ENCODE data around the gene HHAT.
"Not testable (repeated sequence)": the region's sequence is repeated elsewhere in the genome, so short reads cannot be mapped to it uniquely, and the experiment has no call there.

The HHAT gene

GRCh38 chr1:210653771-210654170 is 325.1 kb downstream of the HHAT start:
- no peak for DNase-seq

DNA sequence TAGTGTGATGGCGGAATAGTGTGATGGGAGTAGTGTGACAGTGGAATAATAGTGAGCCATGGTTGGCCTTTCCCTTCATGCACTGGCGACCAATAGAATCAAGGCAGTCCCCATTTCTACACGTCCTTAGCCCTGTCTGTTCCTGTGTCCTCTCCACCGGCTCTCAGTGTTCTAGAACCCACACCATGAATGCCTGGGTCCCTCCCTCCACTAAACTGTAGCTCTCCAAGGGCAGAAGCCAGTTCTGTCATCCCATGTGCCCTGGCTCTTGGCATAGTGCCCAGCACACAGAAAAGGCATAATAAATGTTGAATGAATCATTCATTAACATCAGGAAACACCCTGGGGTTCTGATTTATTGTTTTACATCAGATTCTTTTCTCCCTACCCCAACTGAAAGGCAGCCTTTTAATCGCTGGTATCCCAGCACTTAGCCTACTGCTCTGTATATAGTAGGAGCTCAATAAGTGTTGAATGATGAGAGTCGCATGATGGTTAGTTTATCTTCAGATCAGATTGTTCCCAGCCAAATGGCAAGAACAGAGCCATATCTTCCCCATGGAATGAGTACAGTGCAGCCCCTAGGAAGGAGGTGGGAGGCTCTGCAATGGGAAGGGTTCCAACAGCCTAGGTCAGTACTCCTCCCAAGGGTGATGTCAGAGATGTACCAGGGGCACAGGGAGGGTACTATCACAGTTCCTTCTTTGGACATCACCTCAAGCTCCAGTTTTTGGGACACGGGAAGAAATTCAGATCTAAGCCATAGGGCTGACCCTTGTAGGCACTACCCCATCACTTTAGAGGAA is 325.7 kb downstream of the HHAT start:
- no peak for DNase-seq

DNA sequence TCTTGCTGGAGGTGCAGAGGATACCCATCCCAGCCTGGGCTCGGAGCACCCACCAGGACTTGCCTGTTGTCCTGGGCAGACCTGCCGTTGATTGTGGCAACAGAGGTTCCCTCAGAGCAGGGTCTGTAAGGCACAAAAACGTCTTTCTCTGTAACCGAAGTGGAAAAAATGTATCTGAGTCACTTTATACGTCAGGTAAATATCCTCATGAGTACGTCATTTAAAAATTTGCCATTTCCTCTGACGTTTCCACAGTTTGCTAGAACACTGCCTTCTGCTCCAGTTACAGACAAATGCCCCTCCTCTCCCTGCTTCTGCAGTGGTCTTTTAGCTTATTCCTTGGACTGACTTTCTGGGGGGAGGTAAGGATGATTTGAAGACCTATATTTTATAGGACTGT is 326.8 kb downstream of the HHAT start:
- DNase-seq = no peak

DNA sequence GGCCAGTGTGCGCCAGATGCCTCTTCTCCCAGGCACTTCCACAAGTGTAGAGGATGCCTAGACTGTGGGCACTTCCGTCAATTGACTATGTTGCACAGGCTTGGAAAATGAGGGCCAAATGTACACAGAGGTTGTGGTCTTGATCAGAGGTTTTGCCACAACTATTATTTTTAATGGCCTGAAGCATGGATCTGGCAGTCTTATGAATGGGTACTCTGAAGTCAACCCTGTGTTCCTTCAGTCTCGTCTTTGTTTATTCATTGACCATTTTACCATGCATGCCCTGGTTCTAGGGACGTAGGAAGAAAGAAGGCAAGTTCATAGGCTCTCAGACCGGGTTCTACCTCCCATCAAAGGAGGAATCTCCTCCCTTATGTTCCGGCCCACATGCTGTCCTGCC is 329.1 kb downstream of the HHAT start:
- DNase-seq = no peak

- DNase-seq = not testable (repeated sequence)
Measured at GRCh38 chr1:210661520-210661919, 332.8 kb downstream of the HHAT start.

DNA sequence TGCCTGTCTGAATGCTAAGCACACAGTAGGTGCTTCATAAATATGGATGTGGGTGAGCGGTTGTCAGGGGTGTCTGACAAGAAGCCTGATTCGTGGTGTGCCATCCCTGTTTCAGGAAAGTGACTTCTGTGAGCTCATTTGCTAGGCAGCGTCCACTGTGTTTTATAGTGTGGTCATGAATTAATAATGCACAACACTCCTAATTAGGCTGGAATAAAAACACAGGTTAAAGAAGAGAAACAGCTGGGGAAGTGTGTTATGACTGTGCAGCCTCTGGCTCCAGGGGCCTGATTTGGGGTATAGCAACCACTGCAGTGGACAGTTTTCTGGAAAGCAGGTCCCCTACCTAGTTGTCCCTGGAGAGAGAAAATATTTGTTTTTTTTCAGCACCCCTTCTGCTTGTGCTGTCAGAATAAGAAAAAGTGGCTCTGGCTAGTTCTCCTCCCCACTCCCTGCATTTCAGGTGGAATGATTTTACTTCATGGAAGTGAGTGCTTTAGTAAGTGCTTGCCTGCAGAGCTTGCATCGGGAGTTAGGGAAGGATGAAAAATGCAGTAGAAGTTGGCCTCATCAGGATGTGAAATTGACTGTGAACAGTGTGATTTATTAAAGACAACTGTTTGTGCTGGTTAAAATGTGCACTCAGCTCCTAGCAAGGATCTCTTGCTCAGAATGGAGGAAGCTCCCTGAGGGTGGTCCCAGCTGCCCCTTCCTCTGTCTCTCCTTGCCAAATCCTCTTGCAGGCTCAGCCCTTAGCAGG is 333.8 kb downstream of the HHAT start:
- no peak for DNase-seq

- DNase-seq = no peak
Measured at GRCh38 chr1:210663730-210664573, 335.2 kb downstream of the HHAT start.

DNA sequence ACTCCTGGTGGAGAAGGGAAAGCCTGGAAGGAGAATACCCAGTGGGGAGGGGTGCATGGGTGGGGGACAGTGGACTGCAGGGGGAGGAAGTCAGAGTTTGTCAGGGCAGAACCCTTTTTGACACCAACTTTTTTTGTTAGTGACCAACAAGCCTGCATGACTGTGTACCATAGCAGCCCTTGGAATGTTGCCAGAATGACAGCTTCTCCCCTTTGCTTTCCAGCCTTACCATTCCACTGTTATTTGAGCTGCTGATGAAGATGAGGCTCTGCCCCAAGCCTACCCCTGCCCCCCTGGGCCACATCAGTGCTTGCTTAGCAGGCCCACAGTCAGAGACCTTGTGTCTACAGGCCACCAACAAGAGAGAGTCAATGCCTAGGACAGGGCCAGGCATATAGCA is 341.2 kb downstream of the HHAT start:
- DNase-seq = no peak

- DNase-seq = no peak
Measured at GRCh38 chr1:210674151-210674550, 345.4 kb downstream of the HHAT start.

GRCh38 chr1:210676539-210676938 is 347.8 kb downstream of the HHAT start:
- DNase-seq = no peak

GRCh38 chr1:210677533-210677932 is 348.8 kb downstream of the HHAT start:
- no peak for DNase-seq

GRCh38 chr1:210678306-210678705 is 349.6 kb downstream of the HHAT start:
- no peak for DNase-seq

GRCh38 chr1:210681158-210681557 is 352.5 kb downstream of the HHAT start:
- DNase-seq = no peak

GRCh38 chr1:210683403-210684047 is 354.8 kb downstream of the HHAT start:
- no peak for DNase-seq

- no peak for DNase-seq
Measured at GRCh38 chr1:210684466-210685294, 356.0 kb downstream of the HHAT start.

DNA sequence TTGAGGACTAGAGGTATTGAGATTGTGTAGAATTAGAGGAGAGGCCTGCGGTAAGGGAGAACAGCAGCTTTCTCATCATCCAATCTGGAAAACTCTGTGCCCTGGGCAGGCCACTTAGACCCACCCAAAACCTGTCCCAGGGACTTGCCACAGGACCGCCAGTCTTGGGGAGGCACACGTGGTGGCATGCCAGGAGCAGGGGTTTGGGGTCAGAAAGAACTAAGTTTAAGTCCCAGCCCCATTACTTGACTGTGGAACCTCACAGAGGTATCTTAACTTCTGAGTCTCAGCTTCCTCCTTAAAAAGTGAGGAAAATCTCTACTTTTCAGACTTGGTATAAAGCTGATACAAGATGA is 356.6 kb downstream of the HHAT start:
- DNase-seq = no peak

- DNase-seq = no peak
Measured at GRCh38 chr1:210686841-210687240, 358.1 kb downstream of the HHAT start.

GRCh38 chr1:210687582-210688279 is 359.0 kb downstream of the HHAT start:
- DNase-seq = no peak

DNA sequence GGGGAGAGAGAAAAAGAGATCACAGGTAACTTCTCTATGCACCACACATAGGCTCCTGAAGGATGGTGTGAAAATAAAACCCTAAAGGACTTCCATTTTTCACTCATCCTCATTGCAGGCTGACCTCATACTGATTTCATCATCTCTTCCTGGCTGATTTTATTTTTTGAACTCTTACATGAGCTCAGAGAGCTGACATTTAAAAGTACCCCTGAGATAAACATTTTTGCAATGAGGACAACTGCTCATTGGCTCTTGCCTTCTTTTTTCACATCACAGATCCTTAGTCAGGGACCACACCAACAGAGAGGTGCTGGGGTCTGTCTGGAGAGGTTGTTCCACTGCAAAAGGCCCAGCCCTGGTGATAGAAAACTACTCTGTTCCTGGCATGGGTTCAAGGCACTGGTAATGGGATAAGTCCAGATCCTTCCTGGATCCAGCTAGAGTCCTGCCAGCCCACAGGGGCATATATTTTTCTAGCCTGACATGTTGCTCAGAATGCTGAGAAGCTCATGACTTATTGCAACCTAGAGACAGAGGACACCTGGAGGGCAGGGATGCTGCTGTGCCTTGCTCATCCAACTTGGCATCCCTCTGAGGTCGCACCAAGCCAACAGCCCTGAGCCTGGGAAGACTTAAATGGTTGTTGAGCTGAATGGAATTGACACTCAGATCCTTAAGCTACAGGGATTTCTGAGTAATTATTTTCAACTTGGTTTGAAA is 360.0 kb downstream of the HHAT start:
- DNase-seq = no peak

- DNase-seq = no peak
Measured at GRCh38 chr1:210689826-210690225, 361.1 kb downstream of the HHAT start.

- DNase-seq = no peak
Measured at GRCh38 chr1:210690236-210690635, 361.5 kb downstream of the HHAT start.

Measured in stimulated activated CD4-positive, alpha-beta T cell treated with anti-CD3 and anti-CD28 coated beads, Interleukin-15, amount 100 ng/mL, for 24 hours (primary cell).